Activated CD4-positive, alpha-beta memory T cell treated with anti-CD3 and anti-CD28 coated beads for 36 hours (primary cell): ENCODE measurements around the gene GRAMD1A. TPM values are rescaled to one million over a fixed set of nuclear protein-coding genes. Genes with fewer than 3 reads are reported as not detected.
A peak's percentile ranks its signal among the peaks of the same experiment; 100 is the strongest.
"Not testable (repeated sequence)": the region's sequence is repeated elsewhere in the genome, so short reads cannot be mapped to it uniquely, and the experiment has no call there.

ENCODE experiments used
- CTCF ChIA-PET: fragments of 350-600 bp; sonication (Branson Sonifier 250); formaldehyde crosslinking; loops from one replicate; lab custom pipeline; 2021; ENCODE audit warnings: antibody characterized with exemption, inconsistent platforms; lab: Charles Lee
- POLR2A ChIA-PET: fragments of 350-600 bp; sonication (Branson Sonifier 250); formaldehyde crosslinking; loops from one replicate; lab custom pipeline; 2021; ENCODE audit warnings: antibody characterized with exemption; lab: Charles Lee
- DNase-seq: peaks from one replicate; pipeline ENCODE4 v3.0.0-alpha.2; 2020
- H3K27ac Mint-ChIP-seq: one replicate; pipeline ENCODE4 v1.8.0; 2021; ENCODE audit warnings: mixed read lengths
- H3K27me3 Mint-ChIP-seq: one replicate; pipeline ENCODE4 v1.8.0; 2021; ENCODE audit warnings: mixed read lengths
- H3K36me3 Mint-ChIP-seq: one replicate; pipeline ENCODE4 v1.8.0; 2021; ENCODE audit warnings: mixed read lengths
- H3K4me1 Mint-ChIP-seq: one replicate; pipeline ENCODE4 v1.8.0; 2021; ENCODE audit warnings: low read depth, mixed read lengths
- H3K4me3 Mint-ChIP-seq: one replicate; pipeline ENCODE4 v1.8.0; 2021; ENCODE audit warnings: mild to moderate bottlenecking, mixed read lengths
- H3K9me3 Mint-ChIP-seq: one replicate; pipeline ENCODE4 v1.8.0; 2021; ENCODE audit warnings: mixed read lengths
- intact Hi-C: fragments of 100-400 bp; cut with micrococcal nuclease; formaldehyde crosslinking; loops from one replicate; pipeline ENCODE4 v1.15.1; 2023
- total RNA-seq, 2 experiments: library from RNA; stranded (reverse); gene quantifications; one replicate each; pipeline ENCODE4 v1.2.3, GENCODE V29; 2021

Gene GRAMD1A
- total RNA-seq, 2 experiments from 2014 or later: 204 to 223 TPM

GRCh38 chr19:35011737-35012682, 11.9 kb downstream of the GRAMD1A start:
- no peak for DNase-seq
- H3K4me3 Mint-ChIP-seq: no peak overlapping the region
- H3K36me3 Mint-ChIP-seq: peaks cover 62% of the 10 kb centered on the region
- H3K27ac Mint-ChIP-seq: peak overlapping the region; percentile 87
- no peaks in the 10 kb centered on the region for H3K27me3 Mint-ChIP-seq
- no peaks in the 10 kb centered on the region for H3K9me3 Mint-ChIP-seq
- CTCF ChIA-PET: interaction anchor here (0.6 to 10.9 kb wide), 13 partner anchors 10 to 644 kb away, joined by 3 to 175 read pairs (median 4); partner anchors contain the start of genes GRAMD1A, ZNF30 and ZNF792
- H3K4me1 Mint-ChIP-seq: peaks cover 62% of the 10 kb centered on the region
- intact Hi-C loops: no loop called here
- POLR2A ChIA-PET: interaction anchor here (0.7 to 7.5 kb wide), 5 partner anchors 9 to 23 kb away, joined by 3 to 51 read pairs (median 4); partner anchors contain the start of gene GRAMD1A

GRCh38 chr19:35013041-35013819, 13.1 kb downstream of the GRAMD1A start:
- intact Hi-C loops: loop anchor here (1.0 kb wide), 1 partner anchor 40 kb away; no protein-coding TSS in a partner anchor
- H3K4me1 Mint-ChIP-seq: peaks cover 59% of the 10 kb centered on the region
- peak; percentile 88 for DNase-seq
- no peaks in the 10 kb centered on the region for H3K9me3 Mint-ChIP-seq
- peaks cover 70% of the 10 kb centered on the region for H3K36me3 Mint-ChIP-seq
- ChIA-PET POLR2A (interaction anchor here (0.7 to 7.5 kb wide), 5 partner anchors 8 to 40 kb away, joined by 3 to 51 read pairs (median 7); partner anchors contain the start of gene GRAMD1A), CTCF (interaction anchor here (0.6 to 10.9 kb wide), 16 partner anchors 8 to 122 kb away, joined by 3 to 175 read pairs (median 4); partner anchors contain the start of genes GRAMD1A and ZNF792)
- H3K4me3 Mint-ChIP-seq: peak overlapping the region; percentile 43
- no peaks in the 10 kb centered on the region for H3K27me3 Mint-ChIP-seq
- peak overlapping the region; percentile 87 for H3K27ac Mint-ChIP-seq

GRCh38 chr19:35013820-35014754, 14.0 kb downstream of the GRAMD1A start:
- peak overlapping the region; percentile 87 for H3K27ac Mint-ChIP-seq
- intact Hi-C loops: loop anchor here (1.0 kb wide), 1 partner anchor 41 kb away; no protein-coding TSS in a partner anchor
- CTCF ChIA-PET: interaction anchor here (0.8 to 10.9 kb wide), 10 partner anchors 11 to 140 kb away, joined by 3 to 175 read pairs (median 3); partner anchors contain the start of genes FXYD5 and GRAMD1A
- POLR2A ChIA-PET: interaction anchor here (1.5 to 7.5 kb wide), 4 partner anchors 13 to 41 kb away, joined by 4 to 51 read pairs (median 9); partner anchors contain the start of gene GRAMD1A
- H3K36me3 Mint-ChIP-seq: peaks cover 72% of the 10 kb centered on the region
- H3K9me3 Mint-ChIP-seq: no peaks in the 10 kb centered on the region
- peaks cover 59% of the 10 kb centered on the region for H3K4me1 Mint-ChIP-seq
- DNase-seq: peak; percentile 64
- H3K27me3 Mint-ChIP-seq: no peaks in the 10 kb centered on the region
- peak overlapping the region; percentile 7 for H3K4me3 Mint-ChIP-seq

GRCh38 chr19:35014774-35015173, 14.7 kb downstream of the GRAMD1A start:
- H3K27me3 Mint-ChIP-seq, intact Hi-C loops, H3K9me3 Mint-ChIP-seq, DNase-seq: not testable (repeated sequence)
- POLR2A ChIA-PET: interaction anchor here (1.5 to 7.5 kb wide), 3 partner anchors 13 to 42 kb away, joined by 4 to 51 read pairs (median 11); partner anchors contain the start of gene GRAMD1A
- Mint-ChIP-seq H3K4me1 (peaks cover 53% of the 10 kb centered on the region), H3K4me3 (peak overlapping the region; percentile 7), H3K36me3 (peaks cover 72% of the 10 kb centered on the region), H3K27ac (peak overlapping the region; percentile 87)
- CTCF ChIA-PET: interaction anchor here (0.8 to 10.9 kb wide), 6 partner anchors 11 to 139 kb away, joined by 3 to 175 read pairs (median 3); partner anchors contain the start of genes FXYD5 and GRAMD1A

DNA sequence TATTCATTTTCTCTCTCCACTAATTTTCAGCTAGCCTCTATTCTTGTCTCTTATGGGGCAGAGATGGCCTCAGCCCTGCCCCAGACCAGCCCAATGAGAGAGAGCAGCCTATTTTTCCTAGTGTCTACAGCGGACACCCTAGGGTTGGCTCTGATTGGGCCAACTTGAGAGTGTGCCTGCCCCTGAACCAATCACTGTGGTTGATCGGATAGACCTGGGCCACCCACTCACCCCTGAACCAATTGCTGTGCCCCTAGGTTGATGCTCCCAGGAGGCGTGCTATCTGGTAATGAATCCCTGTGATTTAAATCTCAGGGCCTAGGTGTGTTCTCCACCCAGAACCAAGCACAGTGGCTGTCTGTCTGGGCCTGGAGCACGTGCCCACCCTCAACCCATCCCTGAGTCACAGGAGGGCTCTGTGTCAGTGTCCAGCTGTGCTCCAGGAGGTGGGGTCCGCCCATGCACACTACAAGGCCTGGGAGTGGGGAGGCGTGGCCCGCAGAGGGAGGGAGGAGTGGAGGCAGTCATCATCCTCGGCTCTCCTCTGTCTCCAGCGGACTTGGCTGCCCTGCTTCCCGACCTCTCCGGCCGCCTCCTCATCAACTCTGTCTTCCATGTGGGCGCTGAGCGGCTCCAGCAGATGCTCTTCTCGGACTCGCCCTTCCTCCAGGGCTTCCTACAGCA, 15.3 kb downstream of the GRAMD1A start:
- DNase-seq: no peak
- Mint-ChIP-seq H3K36me3 (peaks cover 69% of the 10 kb centered on the region), H3K4me1 (peaks cover 49% of the 10 kb centered on the region), H3K27me3 (no peaks in the 10 kb centered on the region), H3K27ac (no peak overlapping the region), H3K9me3 (no peaks in the 10 kb centered on the region), H3K4me3 (no peak overlapping the region)
- ChIA-PET CTCF (interaction anchor here (0.8 to 10.9 kb wide), 2 partner anchors 29 to 43 kb away, joined by 3 to 175 read pairs; no protein-coding TSS in a partner anchor), POLR2A (interaction anchor here (1.5 to 7.5 kb wide), 2 partner anchors 12 to 15 kb away, joined by 4 to 51 read pairs; partner anchors contain the start of gene GRAMD1A)
- intact Hi-C loops: no loop called here

- H3K36me3 Mint-ChIP-seq: peaks cover 70% of the 10 kb centered on the region
- intact Hi-C loops: no loop called here
- POLR2A ChIA-PET: no interaction called here
- peaks cover 45% of the 10 kb centered on the region for H3K4me1 Mint-ChIP-seq
- no peak for DNase-seq
- no peak overlapping the region for H3K4me3 Mint-ChIP-seq
- H3K27me3 Mint-ChIP-seq: no peaks in the 10 kb centered on the region
- no peak overlapping the region for H3K27ac Mint-ChIP-seq
- H3K9me3 Mint-ChIP-seq: no peaks in the 10 kb centered on the region
- CTCF ChIA-PET: no interaction called here
These were observed 15.8 kb downstream of the GRAMD1A start for GRCh38 chr19:35015954-35016351.

DNA sequence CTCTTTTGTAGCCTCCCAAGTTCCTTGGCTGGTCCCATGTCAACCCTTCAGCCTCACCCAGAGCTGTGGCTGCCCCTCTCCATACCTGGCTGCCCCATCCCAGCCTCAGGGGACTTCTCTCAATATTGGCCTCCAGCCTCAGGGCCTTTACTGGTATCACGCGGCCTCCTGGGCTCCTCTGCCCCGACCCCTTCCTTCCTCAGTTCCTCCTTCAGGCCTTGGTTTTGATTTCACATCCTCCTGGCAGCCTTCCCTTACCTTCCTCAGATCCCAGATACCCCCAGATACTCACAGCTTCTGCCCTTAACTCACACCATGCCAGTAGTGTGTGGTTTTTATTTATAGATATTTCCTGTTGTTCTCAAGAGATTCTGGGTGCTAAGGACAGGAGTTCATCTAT, 17.4 kb downstream of the GRAMD1A start:
- Mint-ChIP-seq H3K27ac (peak overlapping the region; percentile 3), H3K9me3 (no peaks in the 10 kb centered on the region)
- intact Hi-C loops: no loop called here

DNA sequence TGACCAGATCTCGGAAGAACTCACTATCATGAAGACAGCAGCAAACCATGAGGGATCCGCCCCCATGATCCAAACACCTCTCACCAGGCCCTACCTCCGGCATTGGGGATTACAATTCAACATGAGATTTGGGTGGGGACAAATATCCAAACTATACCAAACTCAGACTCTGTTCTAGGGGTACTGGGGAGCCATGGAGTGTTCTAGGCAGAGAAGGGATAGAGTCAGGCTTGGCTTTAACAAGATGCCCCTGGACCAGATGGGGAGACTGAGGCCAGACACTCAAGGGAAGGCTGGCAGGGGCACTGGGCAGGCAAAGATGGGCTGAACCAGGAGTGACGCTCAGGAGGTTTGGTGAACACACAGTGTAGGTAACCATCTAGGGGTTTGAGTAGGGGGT, 18.3 kb downstream of the GRAMD1A start:
- CTCF ChIA-PET: interaction anchor here (1.5 kb wide), 1 partner anchor 26 kb away, joined by 4 read pairs; no protein-coding TSS in a partner anchor
- H3K36me3 Mint-ChIP-seq: peaks cover 61% of the 10 kb centered on the region

More for the DNA sequence above, 17.4 kb downstream of the GRAMD1A start:
- Mint-ChIP-seq H3K4me1 (peaks cover 30% of the 10 kb centered on the region), H3K4me3 (no peak overlapping the region), H3K27me3 (no peaks in the 10 kb centered on the region), H3K36me3 (peaks cover 68% of the 10 kb centered on the region)
- POLR2A ChIA-PET: interaction anchor here (1.5 kb wide), 1 partner anchor 9 kb away, joined by 4 read pairs; no protein-coding TSS in a partner anchor
- DNase-seq: no peak
- CTCF ChIA-PET: interaction anchor here (1.1 to 1.5 kb wide), 2 partner anchors 27 to 45 kb away, joined by 3 to 4 read pairs; no protein-coding TSS in a partner anchor

DNA sequence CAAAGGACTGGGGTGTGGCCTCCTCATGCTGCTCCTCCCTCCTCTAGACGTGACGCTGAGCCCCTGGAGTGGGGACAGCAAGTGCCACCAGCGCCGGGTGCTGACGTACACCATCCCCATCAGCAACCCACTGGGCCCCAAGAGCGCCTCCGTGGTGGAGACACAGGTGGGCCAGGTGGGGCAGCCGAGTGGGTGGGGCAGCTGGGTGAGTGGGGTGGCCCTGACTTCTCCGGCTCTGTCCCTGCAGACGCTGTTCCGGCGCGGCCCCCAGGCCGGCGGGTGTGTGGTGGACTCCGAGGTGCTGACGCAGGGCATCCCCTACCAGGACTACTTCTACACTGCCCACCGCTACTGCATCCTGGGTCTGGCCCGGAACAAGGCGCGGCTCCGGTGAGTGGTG, 19.0 kb downstream of the GRAMD1A start:
- ChIA-PET CTCF (no interaction called here), POLR2A (interaction anchor here (1.3 kb wide), 1 partner anchor 11 kb away, joined by 3 read pairs; no protein-coding TSS in a partner anchor)
- H3K27ac Mint-ChIP-seq: no peak overlapping the region
- no peak for DNase-seq
- no peak overlapping the region for H3K4me3 Mint-ChIP-seq
- H3K4me1 Mint-ChIP-seq: peaks cover 13% of the 10 kb centered on the region
- peaks cover 59% of the 10 kb centered on the region for H3K36me3 Mint-ChIP-seq
- no peaks in the 10 kb centered on the region for H3K9me3 Mint-ChIP-seq
- intact Hi-C loops: no loop called here
- H3K27me3 Mint-ChIP-seq: no peaks in the 10 kb centered on the region

More for the DNA sequence above, 18.3 kb downstream of the GRAMD1A start:
- no peaks in the 10 kb centered on the region for H3K9me3 Mint-ChIP-seq
- no peak overlapping the region for H3K4me3 Mint-ChIP-seq
- no peaks in the 10 kb centered on the region for H3K27me3 Mint-ChIP-seq
- no peak for DNase-seq
- peaks cover 21% of the 10 kb centered on the region for H3K4me1 Mint-ChIP-seq
- intact Hi-C loops: no loop called here
- H3K27ac Mint-ChIP-seq: no peak overlapping the region
- POLR2A ChIA-PET: interaction anchor here (1.5 kb wide), 1 partner anchor 8 kb away, joined by 4 read pairs; no protein-coding TSS in a partner anchor

DNA sequence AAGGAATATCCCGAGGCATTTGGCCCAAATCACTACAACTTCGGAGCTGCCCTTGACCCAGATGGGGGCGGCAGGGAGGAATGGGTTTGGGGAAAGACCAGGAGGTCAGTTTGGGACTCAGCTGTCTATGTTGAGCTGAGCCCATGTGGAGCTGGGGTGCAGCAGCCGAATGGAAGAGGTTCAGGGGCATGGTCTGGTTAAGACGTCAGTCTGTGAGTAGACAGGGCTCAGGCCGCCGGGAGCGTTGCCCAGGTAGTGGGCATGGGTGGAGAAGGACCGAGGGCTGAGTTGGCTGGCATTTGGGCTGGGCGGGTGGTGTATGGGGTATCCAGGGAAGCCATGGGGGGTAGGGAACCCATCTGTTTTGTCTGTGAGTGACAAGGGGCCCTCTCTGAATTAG, 20.9 kb downstream of the GRAMD1A start:
- Mint-ChIP-seq H3K27ac (no peak overlapping the region), H3K9me3 (no peaks in the 10 kb centered on the region), H3K4me3 (no peak overlapping the region), H3K4me1 (peaks cover under 1% of the 10 kb centered on the region), H3K36me3 (peaks cover 54% of the 10 kb centered on the region), H3K27me3 (no peaks in the 10 kb centered on the region)
- no peak for DNase-seq
- ChIA-PET POLR2A (interaction anchor here (0.8 kb wide), 1 partner anchor 8 kb away, joined by 3 read pairs; no protein-coding TSS in a partner anchor), CTCF (interaction anchor here (1.7 kb wide), 1 partner anchor 8 kb away, joined by 4 read pairs; no protein-coding TSS in a partner anchor)
- intact Hi-C loops: no loop called here
